Fibroblast of peridontal ligament (primary cell): ENCODE results near the gene CGNL1.

Experiments
- DNase-seq: peaks from one replicate; pipeline ENCODE4 v3.0.0-alpha.2; 2010; ENCODE audit errors: extremely low read depth

The CGNL1 gene

GRCh38 chr15:57457726-57458125, 81.4 kb downstream of the CGNL1 start:
- DNase-seq: peak; percentile 44

DNA sequence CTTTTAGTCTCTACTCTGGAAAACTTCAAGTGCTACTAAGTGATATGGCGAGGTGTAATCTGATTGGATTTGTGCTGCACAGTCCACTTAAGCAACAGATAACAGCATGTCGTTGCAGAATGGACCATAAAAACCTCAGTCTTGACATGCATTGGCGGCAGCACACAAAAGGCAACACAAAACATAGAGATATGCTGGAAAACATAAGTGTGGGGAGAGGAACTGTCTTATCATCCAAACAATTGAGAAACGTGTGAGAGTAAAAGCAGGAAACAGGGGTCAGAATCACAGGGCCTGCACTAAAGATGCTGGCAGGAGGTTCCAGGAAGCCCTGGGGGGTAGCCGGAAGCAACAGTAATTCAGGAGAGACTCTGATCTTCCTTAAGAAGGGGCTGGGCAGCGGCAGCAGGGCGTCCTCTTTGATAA, 82.1 kb downstream of the CGNL1 start:
- DNase-seq: no peak

DNA sequence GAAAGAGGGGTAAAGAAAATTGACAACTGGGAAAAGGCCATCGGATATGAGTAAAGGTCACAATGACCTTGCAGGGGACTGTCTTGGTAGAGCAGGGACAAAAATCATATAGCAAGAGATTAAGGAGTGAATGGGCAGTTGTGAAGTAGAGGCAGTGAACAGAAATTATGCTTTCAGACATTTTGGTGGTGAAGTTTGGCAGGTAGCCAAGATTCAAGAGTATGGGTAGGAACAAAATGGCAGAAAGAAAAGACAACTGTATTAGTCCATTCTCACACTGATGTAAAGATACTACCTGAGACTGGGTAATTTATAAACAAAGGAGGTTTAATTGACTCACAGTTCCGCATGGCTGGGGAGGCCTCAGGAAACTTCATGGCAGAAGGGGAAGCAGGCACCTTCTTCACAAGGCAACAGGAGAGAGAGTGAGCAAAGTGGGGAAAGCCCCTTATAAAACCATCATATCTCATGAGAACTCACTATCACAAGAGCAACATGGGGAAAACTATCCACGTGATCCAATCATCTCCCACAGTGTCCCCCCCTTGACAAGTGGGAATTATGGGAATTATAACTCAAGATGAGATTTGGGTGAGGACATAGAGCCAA, 84.0 kb downstream of the CGNL1 start:
- no peak for DNase-seq

- DNase-seq: no peak
These were observed 85.2 kb downstream of the CGNL1 start for GRCh38 chr15:57461541-57461940.

DNA sequence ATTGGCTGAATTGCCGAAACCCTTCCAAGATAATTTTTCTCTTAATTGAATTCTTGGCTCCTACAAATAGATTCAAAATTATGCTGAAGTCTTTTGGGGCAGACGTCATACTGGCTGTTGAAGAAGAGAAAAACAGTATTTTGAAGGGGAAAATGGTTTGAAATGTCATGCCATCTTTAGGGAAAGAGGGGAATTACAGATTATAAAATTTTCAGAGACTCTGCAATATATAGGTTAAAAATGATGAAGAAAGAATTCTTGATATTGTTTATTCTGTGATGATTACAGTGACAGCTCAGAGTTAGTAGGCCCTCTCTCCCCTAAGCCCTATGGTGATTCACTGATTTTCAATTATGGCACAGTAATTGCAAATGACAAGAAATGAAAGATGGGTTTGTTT, 86.1 kb downstream of the CGNL1 start:
- peak; percentile 47 for DNase-seq

GRCh38 chr15:57463360-57463759, 87.1 kb downstream of the CGNL1 start:
- DNase-seq: no peak

- no peak for DNase-seq
These were observed 88.2 kb downstream of the CGNL1 start for GRCh38 chr15:57464480-57464879.

GRCh38 chr15:57468486-57468885, 92.2 kb downstream of the CGNL1 start:
- DNase-seq: no peak

DNA sequence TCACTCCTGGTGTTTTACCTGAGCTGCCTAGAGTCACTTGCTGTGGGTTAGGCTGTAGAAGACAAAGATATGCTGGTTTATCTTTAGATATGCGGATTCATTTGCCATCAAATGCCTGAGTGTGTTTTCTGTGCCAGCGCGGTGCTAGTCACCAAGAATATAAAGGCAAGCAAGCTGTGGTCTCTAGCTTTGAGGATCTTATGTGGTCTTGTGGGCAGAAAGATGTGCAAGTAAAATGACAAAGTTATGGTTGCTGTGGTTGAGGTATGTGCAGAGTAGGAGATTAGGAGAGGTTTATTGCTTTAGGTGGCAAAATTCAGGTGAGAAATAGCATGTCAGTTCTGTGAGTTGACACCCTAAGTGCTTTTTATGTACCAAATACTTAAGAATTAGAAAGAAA, 94.2 kb downstream of the CGNL1 start:
- DNase-seq: no peak

DNA sequence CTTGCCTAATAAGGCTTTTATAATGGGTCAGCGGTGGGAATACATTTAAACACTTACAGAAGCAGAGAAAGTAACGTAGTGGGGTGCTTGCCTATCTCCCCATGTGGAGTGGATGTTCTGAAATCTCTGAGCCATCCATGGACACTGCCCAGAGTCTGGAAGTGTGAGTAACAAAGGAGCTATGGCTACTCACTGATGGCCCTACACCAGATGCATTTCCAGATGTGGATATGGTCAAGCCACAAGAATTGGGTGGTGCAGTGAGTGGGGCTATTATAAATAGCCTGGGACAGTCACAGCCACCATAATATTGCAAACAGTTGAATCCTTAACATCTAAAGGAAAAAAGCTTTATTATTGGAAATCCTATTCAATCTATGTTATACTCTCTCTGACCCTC, 96.6 kb downstream of the CGNL1 start:
- peak; percentile 28 for DNase-seq

DNA sequence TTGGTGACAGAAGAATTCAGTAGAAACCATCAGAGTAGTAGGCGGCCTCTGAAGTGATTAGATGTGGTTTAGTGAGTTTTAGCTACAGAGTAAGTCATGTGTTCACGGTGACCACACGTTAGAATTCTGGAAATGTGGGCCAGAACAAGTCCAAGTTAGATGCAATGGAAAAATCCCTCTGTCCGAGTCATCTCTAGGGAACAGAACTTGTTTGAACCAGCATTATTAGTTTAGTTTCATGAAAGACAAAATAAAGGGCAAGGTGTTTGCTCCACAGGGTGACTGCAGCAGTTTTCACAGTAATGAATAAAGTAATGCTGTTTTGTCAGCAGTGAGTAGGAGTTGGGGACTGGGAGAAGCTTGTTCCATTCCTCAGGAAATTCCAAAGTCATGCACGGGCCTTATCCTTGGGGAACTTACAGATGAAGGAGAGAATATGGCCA, 100.2 kb downstream of the CGNL1 start:
- peak; percentile 80 for DNase-seq

GRCh38 chr15:57477736-57478522, 101.6 kb downstream of the CGNL1 start:
- no peak for DNase-seq

DNA sequence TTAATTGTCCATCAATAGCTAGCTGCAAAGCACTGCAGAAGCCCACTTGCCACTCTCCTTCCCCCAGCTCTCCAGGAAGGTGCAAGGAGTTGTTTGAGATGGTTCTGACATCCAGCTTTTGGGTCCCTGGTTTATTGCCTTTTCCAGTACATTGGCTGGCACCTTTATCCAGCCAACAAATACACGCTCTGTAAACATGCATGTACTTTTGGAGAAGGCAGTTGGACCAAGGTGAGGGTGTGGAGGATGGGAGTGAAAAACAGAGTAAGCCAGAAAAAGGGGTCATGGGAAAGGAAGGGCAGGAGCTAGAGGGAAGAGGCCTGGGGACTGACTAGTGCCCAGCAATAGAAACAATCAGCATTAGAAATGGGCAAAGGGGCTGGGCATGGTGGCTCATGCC, 102.7 kb downstream of the CGNL1 start:
- DNase-seq: no peak

- no peak for DNase-seq
These were observed 104.9 kb downstream of the CGNL1 start for GRCh38 chr15:57481038-57481705.

GRCh38 chr15:57485869-57486268, 109.6 kb downstream of the CGNL1 start:
- peak; percentile 41 for DNase-seq

DNA sequence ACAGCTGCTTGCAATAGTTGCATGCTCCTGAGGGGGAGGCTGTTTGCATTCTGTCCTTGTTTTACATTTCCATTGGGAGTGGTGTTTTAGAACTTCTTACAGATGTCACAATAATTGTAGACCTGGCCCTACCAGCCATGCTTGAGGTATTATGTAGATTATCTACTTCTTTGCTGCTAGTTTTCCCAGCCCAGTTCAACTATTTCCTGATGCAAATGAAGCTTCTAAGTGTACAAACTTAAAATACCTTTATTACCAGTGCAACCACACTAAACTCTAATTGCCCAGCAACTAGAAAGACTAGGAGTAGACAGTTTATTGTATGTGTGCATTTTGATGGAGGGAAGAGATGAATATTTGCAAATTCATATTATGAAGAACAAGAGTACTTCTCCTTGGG, 110.5 kb downstream of the CGNL1 start:
- no peak for DNase-seq

GRCh38 chr15:57489122-57489521, 112.8 kb downstream of the CGNL1 start:
- DNase-seq: no peak

GRCh38 chr15:57493351-57493750, 117.0 kb downstream of the CGNL1 start:
- DNase-seq: no peak

DNA sequence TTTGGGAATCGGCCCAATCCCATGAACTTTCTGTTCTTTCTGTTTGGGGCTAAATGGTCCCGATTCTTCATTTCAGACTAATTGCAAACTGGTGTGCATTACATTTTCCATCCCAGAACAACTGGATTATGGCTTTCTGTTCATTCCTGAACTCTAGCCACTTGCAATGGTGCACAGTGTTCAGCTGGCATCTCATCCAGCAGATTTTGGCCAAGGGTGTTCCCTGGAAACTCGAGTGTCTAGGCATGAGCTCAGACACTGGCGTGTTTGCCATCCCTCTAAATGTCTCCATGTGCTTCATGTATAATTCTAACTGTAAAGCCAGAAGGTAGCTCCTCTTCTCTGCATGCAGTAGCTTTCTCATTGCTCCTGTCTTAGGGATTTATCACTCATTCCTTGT, 118.3 kb downstream of the CGNL1 start:
- peak; percentile 74 for DNase-seq

GRCh38 chr15:57495041-57495440, 118.7 kb downstream of the CGNL1 start:
- DNase-seq: no peak

GRCh38 chr15:57495554-57496165, 119.4 kb downstream of the CGNL1 start:
- DNase-seq: no peak

DNA sequence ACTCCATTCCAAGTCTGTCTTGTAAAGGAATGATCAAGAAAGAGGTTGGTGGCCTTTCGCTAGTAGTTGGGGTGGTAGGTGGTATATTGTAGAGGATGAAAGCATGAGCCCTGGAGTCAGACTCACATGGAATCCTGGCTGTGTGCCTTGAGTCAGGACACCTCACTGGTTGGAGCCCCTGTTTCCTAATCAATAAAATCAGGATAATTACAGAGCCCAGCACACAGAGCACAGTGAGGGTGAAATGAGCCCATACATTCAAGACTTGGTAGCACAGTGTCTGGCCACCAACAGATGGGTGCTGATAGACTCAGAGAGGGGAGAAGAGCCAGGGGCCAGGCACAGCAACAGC, 120.3 kb downstream of the CGNL1 start:
- no peak for DNase-seq
